ENCODE data around the gene SEPTIN3.

Gene SEPTIN3

DNA sequence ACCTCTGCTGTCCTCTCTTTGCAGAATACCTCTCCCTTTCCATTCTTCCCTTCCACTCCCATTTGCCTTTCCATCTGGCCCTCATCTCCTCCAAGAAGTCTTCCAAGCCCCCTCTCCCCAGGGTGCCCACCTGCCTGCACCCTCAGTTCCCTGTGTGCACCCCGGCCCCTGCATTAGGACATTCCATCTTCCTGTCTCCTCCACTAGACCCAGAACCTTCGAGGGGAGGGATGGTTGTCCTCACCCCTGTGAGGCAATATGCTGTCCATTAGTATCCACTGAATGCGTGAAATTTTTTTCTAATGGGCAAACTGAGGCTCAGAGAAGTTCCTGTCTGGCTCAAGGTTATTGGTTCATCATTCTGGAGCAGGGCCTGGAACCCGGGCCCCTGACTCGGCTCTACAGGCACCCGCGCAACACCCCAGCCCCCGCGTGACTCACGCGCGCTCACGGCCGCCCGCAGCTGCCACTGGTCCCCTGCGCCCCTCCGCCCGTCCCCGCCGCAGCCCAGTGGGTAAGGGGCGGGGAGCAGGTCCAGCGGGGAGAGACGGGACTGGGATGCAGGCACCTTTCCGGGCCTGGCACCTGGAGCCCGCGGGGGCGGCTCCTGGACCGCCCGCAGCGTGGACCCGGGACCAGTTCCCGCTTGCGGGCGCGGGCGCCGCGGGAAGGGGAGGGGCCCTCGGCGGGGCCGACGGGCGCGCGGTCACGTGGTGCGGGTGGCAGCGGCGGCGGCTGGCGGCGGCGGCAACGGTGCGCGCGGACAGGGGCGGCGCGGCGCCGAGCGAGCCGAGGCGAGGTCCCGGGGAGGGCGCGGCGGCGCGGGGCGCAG lies 7.0 kb downstream of the SEPTIN3 start:
- Histone ChIP-seq H3K4me1 (ENCODE audit: control insufficient read depth in 1 of 2, insufficient read depth in 2 of 2, low read length in 2 of 2) (peaks cover 0 to 5% of the 10 kb centered on the region in 2 donors), H3K9ac (ENCODE audit: low read depth in 1 of 2, low read length in 2 of 2) (no peak overlapping the region), H3K9me3 (ENCODE audit: control insufficient read depth in 1 of 2, low read length in 2 of 2) (no peaks in the 10 kb centered on the region), H3K27me3 (ENCODE audit: control insufficient read depth in 1 of 2, insufficient read depth in 2 of 2, low read length in 2 of 2) (peaks cover 29 to 46% of the 10 kb centered on the region in 2 donors), H3K4me3 (ENCODE audit: low read depth in 1 of 2, low read length in 2 of 2) (peak overlapping the region; percentile 22 to 36), H3K36me3 (ENCODE audit: control insufficient read depth in 1 of 2, insufficient read depth in 2 of 2, low read length in 2 of 2) (no peaks in the 10 kb centered on the region), H3K27ac (ENCODE audit: low read depth, low read length) (no peak overlapping the region)

DNA sequence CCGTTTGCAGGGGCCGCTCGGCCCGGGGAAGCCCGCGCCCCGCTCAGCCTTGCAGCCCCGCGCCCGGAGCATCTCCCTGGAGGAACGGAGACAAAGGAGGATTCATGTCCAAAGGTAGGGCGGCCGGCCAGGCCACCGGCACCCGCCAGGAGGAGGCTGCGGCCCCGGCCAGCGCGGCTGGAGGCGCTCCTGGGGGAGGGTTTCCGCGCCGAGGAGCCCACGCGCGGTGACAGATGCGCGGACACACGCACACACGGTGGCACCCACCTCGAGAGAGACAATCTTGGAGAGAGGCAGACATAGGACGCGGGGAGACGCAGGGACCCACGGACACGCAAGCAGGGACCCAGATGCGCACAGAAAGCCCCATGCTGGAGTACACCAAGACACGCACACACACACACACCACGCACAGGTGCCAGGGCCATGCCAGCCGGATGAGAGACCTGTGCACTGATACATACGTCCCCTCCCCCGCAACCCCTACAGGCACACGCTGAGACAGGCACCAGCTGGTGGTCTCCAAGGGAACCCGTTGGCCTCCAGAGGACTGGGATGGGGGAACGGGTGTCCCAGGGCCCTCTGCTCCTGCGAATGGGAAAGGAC lies 7.8 kb downstream of the SEPTIN3 start:
- peaks cover 0 to 5% of the 10 kb centered on the region in 2 donors for H3K4me1 ChIP-seq (ENCODE audit: control insufficient read depth in 1 of 2, insufficient read depth in 2 of 2, low read length in 2 of 2)
- H3K27ac ChIP-seq (ENCODE audit: low read depth, low read length) = no peak overlapping the region
- no peaks in the 10 kb centered on the region for H3K36me3 ChIP-seq (ENCODE audit: control insufficient read depth in 1 of 2, insufficient read depth in 2 of 2, low read length in 2 of 2)
- H3K9me3 ChIP-seq (ENCODE audit: control insufficient read depth in 1 of 2, low read length in 2 of 2) = no peaks in the 10 kb centered on the region
- H3K27me3 ChIP-seq (ENCODE audit: control insufficient read depth in 1 of 2, insufficient read depth in 2 of 2, low read length in 2 of 2) = peaks cover 29 to 46% of the 10 kb centered on the region in 2 donors
- H3K9ac ChIP-seq (ENCODE audit: low read depth in 1 of 2, low read length in 2 of 2) = no peak overlapping the region
- H3K4me3 ChIP-seq (ENCODE audit: low read depth in 1 of 2, low read length in 2 of 2) = peak overlapping the region; percentile 56 to 65

DNA sequence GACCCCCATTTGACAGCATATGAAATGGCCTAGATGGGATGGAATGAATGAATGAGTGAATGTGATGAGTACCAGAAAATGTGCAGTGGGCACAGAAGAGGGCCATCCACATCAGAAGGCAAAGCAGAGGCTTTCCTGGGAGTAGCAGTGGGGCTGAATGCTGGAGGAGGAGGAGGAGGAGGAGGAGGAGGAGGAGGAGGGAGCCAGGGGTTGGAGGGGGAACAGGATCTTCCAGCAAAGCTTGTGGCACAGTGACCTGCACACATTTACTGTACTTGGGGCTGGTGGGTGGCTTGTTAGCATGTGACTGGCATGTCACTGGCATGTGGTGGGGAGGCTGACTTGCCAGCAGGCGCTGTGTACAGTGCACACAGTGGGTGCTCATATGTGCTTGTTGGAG lies 9.5 kb downstream of the SEPTIN3 start:
- H3K4me3 ChIP-seq (ENCODE audit: low read depth in 1 of 2, low read length in 2 of 2) = no peak overlapping the region
- H3K9ac ChIP-seq (ENCODE audit: low read depth in 1 of 2, low read length in 2 of 2) = no peak overlapping the region
- no peak overlapping the region for H3K27ac ChIP-seq (ENCODE audit: low read depth, low read length)
- H3K9me3 ChIP-seq (ENCODE audit: control insufficient read depth in 1 of 2, low read length in 2 of 2) = no peaks in the 10 kb centered on the region
- H3K4me1 ChIP-seq (ENCODE audit: control insufficient read depth in 1 of 2, insufficient read depth in 2 of 2, low read length in 2 of 2) = peaks cover 0 to 5% of the 10 kb centered on the region in 2 donors
- H3K27me3 ChIP-seq (ENCODE audit: control insufficient read depth in 1 of 2, insufficient read depth in 2 of 2, low read length in 2 of 2) = peaks cover 29 to 37% of the 10 kb centered on the region in 2 donors
- H3K36me3 ChIP-seq (ENCODE audit: control insufficient read depth in 1 of 2, insufficient read depth in 2 of 2, low read length in 2 of 2) = no peaks in the 10 kb centered on the region

DNA sequence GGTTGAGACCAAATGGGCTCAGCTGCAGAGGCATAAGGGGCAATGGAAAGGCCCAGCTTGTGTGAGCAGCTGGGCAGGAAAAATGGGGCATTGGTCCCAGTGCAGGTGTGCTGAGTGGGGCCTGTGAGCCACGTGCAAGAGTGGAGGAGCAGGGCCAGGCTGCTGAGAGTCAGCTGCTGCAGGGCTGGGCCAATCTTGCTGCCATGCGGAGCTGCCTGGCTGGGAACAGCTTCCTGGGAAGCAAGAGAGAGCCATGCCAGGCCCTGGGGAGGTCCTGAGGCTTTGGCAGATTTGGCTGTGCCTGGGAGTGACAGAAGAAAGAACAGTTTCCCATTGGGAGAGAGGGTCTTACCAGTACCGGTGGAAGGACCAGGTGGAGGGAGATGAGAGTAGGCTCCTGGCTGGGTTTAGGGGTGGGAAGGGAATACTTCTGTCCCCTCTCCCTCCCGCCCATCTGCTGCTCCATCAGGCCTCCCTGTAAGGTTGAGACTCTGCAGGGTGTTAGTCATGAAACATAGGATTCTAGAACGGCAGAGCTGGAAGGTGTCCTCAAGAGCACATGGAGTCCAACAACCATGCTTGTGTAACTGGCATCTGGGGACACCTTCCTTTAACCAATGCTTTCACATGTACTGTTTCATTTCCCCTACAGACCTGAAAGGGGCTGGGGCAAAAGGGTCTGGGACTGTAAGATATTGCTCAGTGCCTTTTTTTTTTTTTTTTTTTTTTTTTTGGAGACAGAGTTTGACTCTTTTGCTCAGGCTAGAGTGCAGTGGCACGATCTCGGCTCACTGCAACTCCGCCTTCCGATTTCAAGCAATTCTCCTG lies 10.4 kb downstream of the SEPTIN3 start:
- H3K9ac ChIP-seq (ENCODE audit: low read depth in 1 of 2, low read length in 2 of 2) = no peak overlapping the region
- no peak overlapping the region for H3K4me3 ChIP-seq (ENCODE audit: low read depth in 1 of 2, low read length in 2 of 2)
- H3K27ac ChIP-seq (ENCODE audit: low read depth, low read length) = no peak overlapping the region
- H3K36me3 ChIP-seq (ENCODE audit: control insufficient read depth in 1 of 2, insufficient read depth in 2 of 2, low read length in 2 of 2) = no peaks in the 10 kb centered on the region
- peaks cover 29 to 37% of the 10 kb centered on the region in 2 donors for H3K27me3 ChIP-seq (ENCODE audit: control insufficient read depth in 1 of 2, insufficient read depth in 2 of 2, low read length in 2 of 2)
- H3K4me1 ChIP-seq (ENCODE audit: control insufficient read depth in 1 of 2, insufficient read depth in 2 of 2, low read length in 2 of 2) = peaks cover 0 to 5% of the 10 kb centered on the region in 2 donors
- H3K9me3 ChIP-seq (ENCODE audit: control insufficient read depth in 1 of 2, low read length in 2 of 2) = no peaks in the 10 kb centered on the region

DNA sequence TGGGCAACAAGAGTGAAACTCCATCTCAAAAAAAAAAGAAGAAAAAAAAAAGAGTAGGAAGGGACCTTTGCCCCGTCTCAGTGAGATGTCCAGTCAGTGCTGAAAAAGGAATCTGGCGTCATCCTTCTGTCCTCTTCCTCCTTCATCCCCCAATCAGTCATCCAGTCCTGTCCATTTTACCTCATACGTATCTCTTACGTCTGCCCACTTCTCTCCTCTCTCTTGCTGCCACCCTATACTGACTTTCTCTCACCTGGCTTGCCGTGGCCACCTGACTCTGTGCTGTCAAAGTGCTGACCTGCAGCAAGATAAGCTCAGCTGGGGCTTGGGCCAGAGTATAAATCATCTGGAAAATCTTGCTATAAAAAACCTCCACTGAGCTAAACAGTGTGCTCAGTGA lies 13.6 kb downstream of the SEPTIN3 start:
- Histone ChIP-seq H3K4me3 (ENCODE audit: low read depth in 1 of 2, low read length in 2 of 2) (no peak overlapping the region), H3K27ac (ENCODE audit: low read depth, low read length) (no peak overlapping the region), H3K27me3 (ENCODE audit: control insufficient read depth in 1 of 2, insufficient read depth in 2 of 2, low read length in 2 of 2) (peaks cover 5 to 9% of the 10 kb centered on the region in 2 donors), H3K9ac (ENCODE audit: low read depth in 1 of 2, low read length in 2 of 2) (no peak overlapping the region), H3K9me3 (ENCODE audit: control insufficient read depth in 1 of 2, low read length in 2 of 2) (no peaks in the 10 kb centered on the region), H3K36me3 (ENCODE audit: control insufficient read depth in 1 of 2, insufficient read depth in 2 of 2, low read length in 2 of 2) (no peaks in the 10 kb centered on the region), H3K4me1 (ENCODE audit: control insufficient read depth in 1 of 2, insufficient read depth in 2 of 2, low read length in 2 of 2) (no peaks in the 10 kb centered on the region)

DNA sequence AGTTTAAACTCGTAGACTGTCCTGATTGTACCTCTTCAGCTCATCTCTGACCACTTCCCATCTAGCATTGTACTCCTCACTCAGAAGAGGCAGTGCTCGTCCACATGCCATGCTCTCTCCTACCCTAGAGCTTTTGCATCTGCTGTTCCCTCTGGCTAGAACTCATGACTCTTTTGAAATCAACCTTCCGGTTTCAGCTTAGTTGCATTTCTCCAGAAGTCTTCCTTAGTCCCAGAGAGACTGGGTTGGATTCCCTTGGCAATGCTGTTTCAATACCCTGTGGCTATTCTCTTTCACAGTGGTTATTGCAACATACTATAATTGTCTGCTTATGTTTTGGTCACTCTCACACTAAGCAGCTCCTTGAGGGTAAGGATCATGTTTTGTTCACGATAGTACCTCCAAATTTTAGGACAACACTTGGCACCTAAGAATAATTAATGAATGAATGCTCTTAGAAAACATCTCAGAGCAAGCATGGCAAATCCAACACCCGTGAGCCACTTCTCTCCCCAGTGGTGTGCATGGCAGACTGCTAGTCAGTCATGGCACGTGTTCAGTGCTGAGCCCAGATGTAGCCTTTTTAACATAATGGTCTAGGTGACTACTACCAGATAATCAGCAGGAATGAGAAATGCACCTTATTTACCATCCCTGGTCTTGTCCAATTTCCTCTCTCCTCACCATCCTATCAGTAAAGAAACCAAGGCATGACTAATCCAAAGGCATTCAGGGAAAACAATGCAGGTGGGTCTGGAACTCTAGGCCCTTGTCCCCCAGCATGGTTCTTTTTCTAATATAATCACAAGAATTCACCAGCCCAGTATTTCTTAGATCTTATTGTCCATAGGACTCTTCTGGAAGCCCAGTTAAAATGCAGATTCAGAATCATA lies 14.5 kb downstream of the SEPTIN3 start:
- H3K27ac ChIP-seq (ENCODE audit: low read depth, low read length) = no peak overlapping the region

DNA sequence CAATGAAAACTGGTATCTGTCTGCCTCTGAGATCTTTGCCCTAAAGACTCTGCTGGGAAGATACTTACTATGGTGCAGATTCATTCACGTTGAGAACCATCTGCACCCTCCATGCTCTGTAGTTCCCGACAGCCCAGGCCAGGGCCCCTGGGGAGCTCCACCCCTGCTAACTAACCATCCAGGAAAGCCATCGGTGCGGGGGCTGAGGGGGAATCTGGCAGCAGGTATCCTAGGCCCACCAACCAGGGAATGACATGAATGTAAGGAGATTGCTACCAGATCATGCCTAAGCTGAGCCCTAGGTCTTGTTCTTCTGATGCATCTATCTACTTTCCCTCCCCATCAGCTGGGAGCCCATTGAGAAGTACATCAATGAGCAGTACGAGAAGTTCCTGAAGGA lies 18.0 kb downstream of the SEPTIN3 start:
- H3K9ac ChIP-seq (ENCODE audit: low read depth in 1 of 2, low read length in 2 of 2) = no peak overlapping the region
- H3K27ac ChIP-seq (ENCODE audit: low read depth, low read length) = no peak overlapping the region
- H3K9me3 ChIP-seq (ENCODE audit: control insufficient read depth in 1 of 2, low read length in 2 of 2) = no peaks in the 10 kb centered on the region
- no peaks in the 10 kb centered on the region for H3K36me3 ChIP-seq (ENCODE audit: control insufficient read depth in 1 of 2, insufficient read depth in 2 of 2, low read length in 2 of 2)
- no peak overlapping the region for H3K4me3 ChIP-seq (ENCODE audit: low read depth in 1 of 2, low read length in 2 of 2)
- H3K27me3 ChIP-seq (ENCODE audit: control insufficient read depth in 1 of 2, insufficient read depth in 2 of 2, low read length in 2 of 2) = no peaks in the 10 kb centered on the region
- no peaks in the 10 kb centered on the region for H3K4me1 ChIP-seq (ENCODE audit: control insufficient read depth in 1 of 2, insufficient read depth in 2 of 2, low read length in 2 of 2)

More for the DNA sequence above, 14.5 kb downstream of the SEPTIN3 start:
- Histone ChIP-seq H3K27me3 (ENCODE audit: control insufficient read depth in 1 of 2, insufficient read depth in 2 of 2, low read length in 2 of 2) (peaks cover 0 to 7% of the 10 kb centered on the region in 2 donors), H3K4me1 (ENCODE audit: control insufficient read depth in 1 of 2, insufficient read depth in 2 of 2, low read length in 2 of 2) (no peaks in the 10 kb centered on the region), H3K36me3 (ENCODE audit: control insufficient read depth in 1 of 2, insufficient read depth in 2 of 2, low read length in 2 of 2) (no peaks in the 10 kb centered on the region), H3K9me3 (ENCODE audit: control insufficient read depth in 1 of 2, low read length in 2 of 2) (no peaks in the 10 kb centered on the region), H3K4me3 (ENCODE audit: low read depth in 1 of 2, low read length in 2 of 2) (no peak overlapping the region), H3K9ac (ENCODE audit: low read depth in 1 of 2, low read length in 2 of 2) (no peak overlapping the region)

DNA sequence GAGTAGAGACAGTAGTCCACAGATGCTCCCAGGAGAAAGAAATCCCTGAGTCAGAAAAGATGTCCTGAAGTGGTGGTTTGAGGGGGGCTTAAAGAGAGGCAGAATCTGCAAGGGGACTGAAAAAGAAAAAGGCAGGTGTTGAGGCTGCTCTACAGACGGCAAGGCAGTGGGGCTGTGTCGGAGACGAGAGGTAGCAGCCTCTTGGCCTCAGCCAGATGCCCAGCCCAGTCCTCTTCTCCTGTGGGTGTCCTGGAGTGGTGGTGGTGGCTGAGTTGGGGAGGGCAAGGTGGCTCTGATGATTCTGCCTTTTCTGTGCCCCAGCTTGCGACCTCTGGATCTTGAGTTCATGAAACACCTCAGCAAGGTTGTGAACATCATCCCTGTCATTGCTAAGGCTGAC lies 20.0 kb downstream of the SEPTIN3 start:
- Histone ChIP-seq H3K27ac (ENCODE audit: low read depth, low read length) (no peak overlapping the region), H3K27me3 (ENCODE audit: control insufficient read depth in 1 of 2, insufficient read depth in 2 of 2, low read length in 2 of 2) (no peaks in the 10 kb centered on the region), H3K4me1 (ENCODE audit: control insufficient read depth in 1 of 2, insufficient read depth in 2 of 2, low read length in 2 of 2) (no peaks in the 10 kb centered on the region), H3K9ac (ENCODE audit: low read depth in 1 of 2, low read length in 2 of 2) (no peak overlapping the region), H3K36me3 (ENCODE audit: control insufficient read depth in 1 of 2, insufficient read depth in 2 of 2, low read length in 2 of 2) (no peaks in the 10 kb centered on the region), H3K9me3 (ENCODE audit: control insufficient read depth in 1 of 2, low read length in 2 of 2) (no peaks in the 10 kb centered on the region), H3K4me3 (ENCODE audit: low read depth in 1 of 2, low read length in 2 of 2) (no peak overlapping the region)

DNA sequence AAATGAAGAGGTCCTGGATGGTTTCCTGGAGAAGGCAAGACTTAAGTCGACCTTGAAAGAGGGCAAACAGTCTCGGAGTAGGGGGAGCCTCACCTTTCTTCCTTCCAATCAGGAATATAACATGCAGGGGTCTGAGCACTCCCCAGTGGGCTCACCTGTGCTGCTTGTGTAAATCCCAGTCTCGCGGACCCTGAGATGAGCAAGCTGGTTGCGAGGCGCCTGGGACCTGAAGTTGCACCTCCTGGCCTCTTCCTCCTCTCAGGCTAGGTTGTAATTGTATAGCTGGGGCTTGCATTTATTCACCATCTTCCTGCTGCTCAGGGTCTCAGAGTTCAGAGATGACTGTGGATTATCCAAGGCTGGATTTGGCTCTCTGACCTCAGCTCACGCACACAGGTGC lies 21.9 kb downstream of the SEPTIN3 start:
- no peaks in the 10 kb centered on the region for H3K27me3 ChIP-seq (ENCODE audit: control insufficient read depth in 1 of 2, insufficient read depth in 2 of 2, low read length in 2 of 2)
- no peaks in the 10 kb centered on the region for H3K36me3 ChIP-seq (ENCODE audit: control insufficient read depth in 1 of 2, insufficient read depth in 2 of 2, low read length in 2 of 2)
- H3K9ac ChIP-seq (ENCODE audit: low read depth in 1 of 2, low read length in 2 of 2) = no peak overlapping the region
- no peak overlapping the region for H3K27ac ChIP-seq (ENCODE audit: low read depth, low read length)
- H3K4me1 ChIP-seq (ENCODE audit: control insufficient read depth in 1 of 2, insufficient read depth in 2 of 2, low read length in 2 of 2) = no peaks in the 10 kb centered on the region
- no peaks in the 10 kb centered on the region for H3K9me3 ChIP-seq (ENCODE audit: control insufficient read depth in 1 of 2, low read length in 2 of 2)
- no peak overlapping the region for H3K4me3 ChIP-seq (ENCODE audit: low read depth in 1 of 2, low read length in 2 of 2)
